ENCODE results near the gene KAT8. TPM values are rescaled to one million over a fixed set of nuclear protein-coding genes. Genes with fewer than 3 reads are reported as not detected.
A peak's percentile ranks its signal among the peaks of the same experiment; 100 is the strongest.

The KAT8 gene
- total and polyA plus RNA-seq, 2 of the 13 experiments (the other 11 are each of a cell fraction or from before 2014, with no cell fraction given) = 79.0 to 84.2 TPM

- Histone ChIP-seq H3K36me3 (replicated peaks in 1 of 2; ENCODE audit: control insufficient read depth in 1 of 2, insufficient read depth in 2 of 2, low read length in 2 of 2) (peaks cover 30 to 53% of the 10 kb centered on the region in 2 experiments), H3K9me3 (ENCODE audit: low read length) (no peaks in the 10 kb centered on the region), H4K20me1 (ENCODE audit: insufficient read depth, low read length) (no peaks in the 10 kb centered on the region), H3K27ac (ENCODE audit: extremely low read length, insufficient read depth, low read length) (no peak overlapping the region), H3K4me1 (ENCODE audit: insufficient read depth, low read length) (no peaks in the 10 kb centered on the region), H3K9ac (ENCODE audit: insufficient read depth, low read depth, low read length) (no peak overlapping the region), H3K4me2 (ENCODE audit: low read depth, low read length) (no peak overlapping the region), H3K27me3 (ENCODE audit: control insufficient read depth in 1 of 2, insufficient read depth in 2 of 2, low read length in 2 of 2) (no peaks in the 10 kb centered on the region), H3K79me2 (ENCODE audit: insufficient read depth, low read length) (peaks cover 6% of the 10 kb centered on the region), H2AFZ (ENCODE audit: low read length) (no peak overlapping the region), H3K4me3 (replicated peaks in 1 of 3; ENCODE audit: insufficient read depth in 1 of 3, low read depth in 2 of 3, low read length in 3 of 3) (no peak overlapping the region)
- in situ Hi-C loops (cut with HindIII; ENCODE audit: extremely low pct_ligation_motif_present, low pct_unique_long_range_greater_than_20kb) = no loop called here
- FAIRE-seq (no peak), ATAC-seq (no peak), DNase-seq (ENCODE audit: low spot score) (no peak)
- ChIA-PET POLR2A (interaction anchor here (1.1 kb wide), 1 partner anchor 61 kb away, joined by 3 read pairs; no protein-coding TSS in a partner anchor), CTCF (ENCODE audit: low intra/inter-chr PET ratio, low total read pairs) (no interaction called here)
- 92% methylated on average over 13 of the region's 13 CpGs for WGBS (ENCODE audit: low lambda C conversion rate)
- BruUV-seq (replicated peaks) = no TSS peak
- intact Hi-C loops (cut with micrococcal nuclease; ENCODE audit: unreplicated experiment) = no loop called here
- TF ChIP-seq NFE2L2 (IDR thresholded peaks at IDR 0.05; ENCODE audit: low read length) (no peak), CHCHD3 (CRISPR knock-in tag; IDR thresholded peaks at IDR 0.05) (0 out of 2 replicates have a peak, but pooled peaks have one; percentile 37), DRAP1 (CRISPR knock-in tag; IDR thresholded peaks at IDR 0.05) (no peak), ZNF75D (CRISPR knock-in tag; IDR thresholded peaks at IDR 0.05; ENCODE audit: borderline replicate concordance) (no peak), SNAPC5 (CRISPR knock-in tag; IDR thresholded peaks at IDR 0.05; ENCODE audit: borderline replicate concordance) (no peak), POLR2A (IDR thresholded peaks at IDR 0.05; ENCODE audit: insufficient read depth in 1 of 2, low read depth in 2 of 2, low read length in 2 of 2) (peak; percentile 40 to 52; a peak in 3 of 4 replicates), POLR2G (IDR thresholded peaks at IDR 0.05; ENCODE audit: low read depth, low read length) (0 out of 2 replicates have a peak, but pooled peaks have one; percentile 19), ZNF34 (CRISPR knock-in tag; IDR thresholded peaks at IDR 0.05; ENCODE audit: borderline replicate concordance) (no peak), ZBTB20 (CRISPR knock-in tag; IDR thresholded peaks at IDR 0.05; ENCODE audit: borderline replicate concordance, low read depth) (no peak), CEBPG (CRISPR knock-in tag; IDR thresholded peaks at IDR 0.05) (no peak), SUZ12 (IDR thresholded peaks at IDR 0.05; ENCODE audit: low read depth, low read length) (0 out of 2 replicates have a peak, but pooled peaks have one; percentile 0), ZNF772 (CRISPR knock-in tag; IDR thresholded peaks at IDR 0.05) (no peak), MLXIP (CRISPR knock-in tag; IDR thresholded peaks at IDR 0.05; ENCODE audit: borderline replicate concordance) (no peak), PAF1 (CRISPR knock-in tag; IDR thresholded peaks at IDR 0.05) (peak; percentile 19; the same call in 1 of the 2 replicates), ZSCAN21 (CRISPR knock-in tag; IDR thresholded peaks at IDR 0.05; ENCODE audit: borderline replicate concordance) (no peak), ZBTB42 (CRISPR knock-in tag; IDR thresholded peaks at IDR 0.05) (no peak), TGIF2 (CRISPR knock-in tag; IDR thresholded peaks at IDR 0.05) (no peak), MIXL1 (CRISPR knock-in tag; IDR thresholded peaks at IDR 0.05) (no peak), MAFK (conservative IDR thresholded peaks at IDR 0.05 in 1 of 2, IDR thresholded peaks at IDR 0.05 in 1 of 2; ENCODE audit: low read length in 2 of 2) (no peak), TRIM24 (CRISPR knock-in tag; IDR thresholded peaks at IDR 0.05) (no peak)
- TF ChIP-seq, protein P1, sequence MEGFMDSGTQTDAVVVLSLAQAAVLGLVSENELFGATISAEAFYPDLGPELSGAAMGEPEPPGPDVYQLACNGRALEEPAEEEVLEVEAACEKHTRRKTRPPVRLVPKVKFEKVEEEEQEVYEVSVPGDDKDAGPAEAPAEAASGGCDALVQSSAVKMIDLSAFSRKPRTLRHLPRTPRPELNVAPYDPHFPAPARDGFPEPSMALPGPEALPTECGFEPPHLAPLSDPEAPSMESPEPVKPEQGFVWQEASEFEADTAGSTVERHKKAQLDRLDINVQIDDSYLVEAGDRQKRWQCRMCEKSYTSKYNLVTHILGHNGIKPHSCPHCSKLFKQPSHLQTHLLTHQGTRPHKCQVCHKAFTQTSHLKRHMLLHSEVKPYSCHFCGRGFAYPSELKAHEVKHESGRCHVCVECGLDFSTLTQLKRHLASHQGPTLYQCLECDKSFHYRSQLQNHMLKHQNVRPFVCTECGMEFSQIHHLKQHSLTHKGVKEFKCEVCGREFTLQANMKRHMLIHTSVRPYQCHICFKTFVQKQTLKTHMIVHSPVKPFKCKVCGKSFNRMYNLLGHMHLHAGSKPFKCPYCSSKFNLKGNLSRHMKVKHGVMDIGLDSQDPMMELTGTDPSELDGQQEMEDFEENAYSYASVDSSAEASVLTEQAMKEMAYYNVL (CRISPR knock-in tag; IDR thresholded peaks at IDR 0.05; ENCODE audit: borderline replicate concordance) = no peak
These were observed 36.6 kb upstream of the KAT8 start for GRCh38 chr16:31080756-31081419.

All from HepG2 (cell line).